HL-60 (cell line): ENCODE measurements around the gene HDAC7.

ENCODE experiments used
- CTCF ChIP-seq: IDR thresholded peaks from one replicate; pipeline ENCODE4 v1.5.1; 2011; ENCODE audit warnings: low read length, control low read depth, inconsistent platforms; ENCODE audit not compliant: insufficient read depth
- POLR2AphosphoS5 ChIP-seq: IDR thresholded peaks from 2 replicates; pipeline ENCODE4 v1.6.1; 2012; ENCODE audit warnings: low read depth
- REST ChIP-seq: IDR thresholded peaks from 2 replicates; pipeline ENCODE4 v1.6.1; 2012; ENCODE audit warnings: low read depth; ENCODE audit not compliant: insufficient replicate concordance

DNA sequence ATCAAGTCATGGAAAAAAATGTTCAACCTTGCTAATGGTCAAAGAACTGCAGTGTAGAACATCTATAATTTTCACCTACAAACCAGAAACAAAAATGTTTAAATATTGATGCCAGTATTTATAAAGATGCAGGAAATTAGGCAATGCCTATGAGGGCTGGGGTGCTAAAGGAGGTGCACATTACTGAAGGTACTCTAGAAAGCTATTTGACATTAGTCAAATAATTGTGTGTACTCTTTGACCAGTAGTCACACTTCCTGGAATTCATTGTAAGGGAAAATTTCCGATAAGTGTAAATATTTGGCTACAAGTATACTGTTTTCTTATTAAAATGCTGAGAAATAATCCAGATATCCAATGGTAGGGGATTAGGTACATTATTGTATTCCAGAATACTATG, 36.4 kb upstream of the HDAC7 start:
- TF ChIP-seq CTCF = no peak
- TF ChIP-seq REST = no peak
- TF ChIP-seq POLR2AphosphoS5 = no peak
